Skin of body (tissue), 2 donors: ENCODE data around the gene FBN2. TPM values are rescaled to one million over a fixed set of nuclear protein-coding genes. Genes with fewer than 3 reads are reported as not detected.
A peak's percentile ranks its signal among the peaks of the same experiment; 100 is the strongest.
"Not testable (repeated sequence)": the region's sequence is repeated elsewhere in the genome, so short reads cannot be mapped to it uniquely, and the experiment has no call there.

Source experiments
- DNase-seq: peaks from one replicate; lab custom pipeline; 2025; lab: John Stamatoyannopoulos, UW
- total RNA-seq: library from RNA; depleted of rRNA; stranded (reverse); fragments of >200 nt; gene quantifications from one replicate; pipeline ENCODE4 v1.2.3, GENCODE V29; 2014

Gene FBN2
- total RNA-seq, 1 donor from 2014 or later: 88.3 TPM

DNA sequence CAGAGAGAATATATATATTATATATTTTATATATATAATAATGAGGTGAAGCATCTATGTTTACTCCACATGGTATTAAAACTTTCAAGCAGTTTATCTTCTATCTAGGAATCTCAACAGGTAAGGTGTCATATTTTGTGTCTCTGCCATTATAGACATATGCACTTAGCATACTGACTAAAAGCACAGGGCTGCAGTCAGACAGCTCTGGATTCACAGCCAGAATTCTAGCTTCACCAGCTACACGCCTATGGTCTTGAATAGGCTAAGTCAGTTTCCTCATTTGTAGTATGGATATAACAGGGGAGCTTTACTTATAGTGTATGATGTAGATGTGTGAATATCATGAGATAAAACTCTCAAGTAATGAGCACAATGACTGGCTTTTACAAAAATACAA, 57.9 kb downstream of the FBN2 start:
- DNase-seq: no peak

DNA sequence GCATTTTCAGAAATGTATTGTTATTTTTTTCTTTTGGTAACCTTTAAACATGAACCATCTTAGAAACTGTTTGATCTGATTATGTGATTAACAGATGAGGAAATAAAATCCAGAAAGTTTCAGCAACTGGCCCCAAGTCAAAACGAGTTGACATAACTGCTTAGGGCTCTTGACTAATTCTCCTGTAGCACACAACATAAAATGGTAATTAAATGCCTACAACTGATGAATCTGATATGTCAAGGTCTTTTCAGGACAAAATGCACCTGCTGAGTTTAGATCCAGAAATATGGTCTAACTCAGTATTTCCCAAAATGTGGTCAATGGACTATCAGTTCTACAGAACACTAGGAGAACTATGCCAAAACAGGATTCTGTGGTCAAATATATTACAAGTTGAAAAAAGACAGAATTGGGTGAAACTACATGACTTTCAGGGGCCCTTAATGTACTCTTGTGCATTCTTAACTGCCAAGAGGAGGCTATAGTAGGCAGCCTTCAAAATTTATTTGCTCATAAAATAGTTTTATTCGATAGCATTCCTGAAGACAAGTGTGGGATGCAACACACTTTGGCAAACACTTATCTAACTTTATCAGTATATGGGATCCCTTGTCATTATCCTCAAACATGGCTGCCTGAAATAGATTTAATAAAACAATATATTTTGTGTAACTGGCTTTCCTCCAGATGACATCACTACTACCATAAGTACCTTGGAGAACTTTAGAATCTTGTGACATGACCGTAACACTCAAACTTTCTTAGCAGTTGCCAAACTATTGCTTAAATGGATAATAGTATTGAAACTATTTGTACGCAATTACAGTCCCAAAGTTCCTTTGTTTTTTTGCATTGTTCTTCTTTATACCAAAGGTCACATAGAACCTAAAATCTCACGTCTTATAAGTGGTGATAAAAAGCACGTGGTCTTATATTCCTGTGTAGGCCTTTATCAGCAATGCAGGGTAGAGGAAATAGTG, 59.4 kb downstream of the FBN2 start:
- no peak for DNase-seq

DNA sequence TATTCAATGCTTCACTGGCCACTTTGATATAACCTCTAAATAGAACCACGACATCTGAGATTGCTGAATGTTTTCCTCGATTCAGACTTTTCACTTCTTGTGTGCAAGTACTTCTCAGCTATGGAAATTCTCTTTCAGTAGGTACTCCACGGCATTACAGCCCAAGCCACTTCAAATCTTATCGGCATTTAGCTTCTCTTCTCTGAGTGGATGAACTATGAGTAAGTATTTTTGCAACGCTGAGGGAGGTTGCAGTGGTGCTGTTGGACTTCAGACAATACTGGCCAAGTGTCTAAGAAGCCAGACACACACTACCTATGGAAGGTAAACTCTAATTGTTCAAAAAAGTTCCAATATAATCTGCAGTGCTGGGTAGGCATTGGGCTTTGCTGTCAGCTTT, 60.1 kb downstream of the FBN2 start:
- DNase-seq: no peak

DNA sequence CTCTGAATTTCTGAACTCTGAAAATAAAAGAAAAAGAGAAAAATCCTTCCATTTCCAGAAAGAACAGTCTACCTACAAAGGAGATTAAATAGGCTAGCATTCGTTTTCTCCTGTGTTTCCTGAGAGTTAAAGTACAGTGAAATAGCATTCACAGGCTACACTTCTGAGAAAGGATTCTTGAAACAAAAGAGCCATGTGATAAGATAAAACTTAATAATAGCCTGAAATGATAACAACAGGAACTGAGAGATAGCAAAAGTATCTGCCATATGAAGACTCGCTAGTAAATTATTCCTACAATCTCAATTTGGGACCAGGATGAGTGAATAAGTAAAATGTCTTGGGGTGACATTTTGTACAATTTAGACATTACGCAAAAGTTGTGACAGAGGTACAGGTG, 62.4 kb downstream of the FBN2 start:
- no peak for DNase-seq

DNA sequence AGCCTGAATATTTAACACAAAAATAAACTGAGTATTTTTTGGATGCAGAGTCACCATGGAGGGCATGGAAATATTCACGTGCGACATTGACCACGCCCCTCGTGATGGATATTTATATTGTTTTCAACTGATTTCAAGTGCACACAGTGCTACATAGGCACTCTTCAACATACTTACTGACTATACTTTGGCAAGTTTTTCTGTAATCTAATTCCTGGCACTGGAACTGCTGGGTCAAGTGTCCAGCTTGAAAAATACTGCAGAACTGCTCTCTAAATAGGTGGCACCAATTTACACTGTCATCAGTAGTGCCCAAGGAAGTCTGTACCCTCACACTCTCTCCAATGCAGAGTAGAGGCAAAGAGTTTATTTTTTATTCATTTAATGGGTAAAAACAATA, 65.1 kb downstream of the FBN2 start:
- no peak for DNase-seq

DNA sequence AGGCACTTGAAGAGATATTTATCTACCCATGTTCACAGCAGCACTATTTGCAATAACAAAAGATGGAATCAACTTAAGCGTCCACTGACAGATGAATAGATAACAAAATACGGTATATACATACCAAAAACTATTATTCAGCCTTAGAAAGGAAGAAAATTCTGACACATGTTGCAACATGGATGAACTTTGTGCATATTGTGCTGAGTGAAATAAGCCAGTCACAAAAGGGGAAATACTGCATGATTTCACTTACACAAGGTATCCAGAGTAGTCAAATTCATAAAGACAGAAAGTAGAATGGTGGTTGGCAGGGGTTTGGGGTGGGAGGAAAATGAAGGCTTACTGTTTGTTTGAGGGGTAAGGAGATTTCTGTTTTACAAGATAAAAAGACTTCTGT, 66.0 kb downstream of the FBN2 start:
- no peak for DNase-seq

DNA sequence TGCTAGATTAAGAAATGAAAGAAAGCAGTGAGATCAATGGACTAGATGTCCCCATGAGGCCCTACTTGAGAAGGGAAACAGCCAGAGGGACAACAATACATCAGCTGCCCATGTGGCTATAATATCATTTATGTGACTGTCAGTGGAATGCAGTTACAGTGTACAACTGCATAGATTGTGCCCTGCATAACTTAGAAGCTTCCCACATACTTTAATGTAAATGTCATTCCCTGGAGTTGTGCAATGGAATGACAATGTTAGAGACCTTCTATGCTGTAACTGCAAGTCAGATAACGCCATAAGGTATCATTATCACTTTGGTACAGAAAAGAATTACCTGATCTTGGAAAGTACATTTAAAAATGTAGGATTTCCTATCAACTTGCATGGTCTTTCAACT, 67.4 kb downstream of the FBN2 start:
- DNase-seq: peak; percentile 15

DNA sequence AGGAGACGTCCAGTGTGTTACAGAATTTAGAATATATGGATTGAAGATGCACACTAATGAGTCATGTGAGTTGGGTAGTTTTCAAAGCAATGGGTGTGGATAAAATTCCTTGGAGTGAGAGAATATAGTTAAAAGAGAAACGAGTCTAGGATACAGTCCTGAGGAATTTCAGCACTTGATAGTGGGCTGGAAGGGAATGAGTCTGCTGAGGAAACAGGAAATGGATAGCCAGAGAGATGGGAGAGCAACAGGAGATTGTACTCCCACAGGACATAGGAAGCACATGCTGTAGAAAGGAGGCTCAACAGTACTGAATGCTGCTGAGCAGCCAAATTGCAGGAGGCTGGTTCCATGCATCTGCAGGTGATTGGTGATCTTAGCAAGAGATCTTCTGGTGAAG, 68.1 kb downstream of the FBN2 start:
- no peak for DNase-seq

DNA sequence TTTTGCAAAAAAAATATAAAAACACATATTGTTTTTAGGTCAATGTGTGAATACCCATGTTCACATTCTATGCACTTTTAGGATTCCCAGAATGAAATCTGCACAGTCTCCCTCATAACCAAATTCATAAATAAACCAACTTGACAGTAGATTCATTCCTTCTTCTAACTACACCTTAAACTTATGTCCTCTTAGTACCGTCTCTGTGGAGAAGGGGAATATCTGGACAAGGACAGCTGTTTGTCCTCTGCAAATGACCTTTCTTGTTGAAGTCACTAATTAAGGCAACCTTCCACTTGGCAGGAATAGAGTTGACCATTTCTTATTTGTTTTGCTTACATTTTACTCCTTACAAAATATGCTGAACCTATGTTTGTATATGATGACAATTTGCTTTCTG, 71.1 kb downstream of the FBN2 start:
- no peak for DNase-seq

DNA sequence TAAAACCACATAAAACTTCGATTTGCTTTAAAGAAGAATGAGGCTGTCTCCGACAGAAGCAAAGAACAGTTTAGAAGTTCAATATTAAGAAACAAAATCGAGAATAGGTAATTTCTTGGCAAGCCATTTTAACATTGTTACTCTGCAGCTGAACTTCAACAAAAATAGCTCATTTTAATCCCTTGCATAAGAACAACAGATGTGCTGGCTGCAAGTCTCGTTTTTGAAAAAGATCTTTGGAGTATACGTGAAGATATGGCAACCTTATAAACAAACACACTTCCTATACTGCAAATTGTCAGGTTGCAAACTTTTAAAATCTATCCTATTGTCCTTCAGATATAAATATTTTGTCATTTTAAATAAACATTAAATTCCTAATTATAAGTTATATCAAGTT, 71.5 kb downstream of the FBN2 start:
- DNase-seq: peak; percentile 80

DNA sequence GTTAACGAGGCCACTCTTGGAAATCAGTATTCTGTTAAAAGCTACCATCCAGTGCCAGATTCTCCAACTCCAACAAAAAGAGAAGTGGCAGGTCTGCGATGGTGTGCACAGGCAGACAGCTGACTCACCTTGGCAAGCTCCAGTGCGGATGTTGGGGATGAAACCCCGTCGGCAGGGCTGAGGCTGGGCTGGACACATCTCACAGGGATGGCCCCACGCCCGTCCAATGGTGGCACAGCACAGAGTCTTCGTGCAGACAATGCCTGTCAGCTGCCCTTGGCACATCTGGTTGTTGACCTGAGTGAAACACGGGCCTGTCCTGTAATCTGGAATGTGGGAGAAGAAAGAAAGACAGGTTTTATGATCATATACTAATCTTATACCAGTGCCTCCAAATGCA, 73.4 kb downstream of the FBN2 start:
- no peak for DNase-seq

DNA sequence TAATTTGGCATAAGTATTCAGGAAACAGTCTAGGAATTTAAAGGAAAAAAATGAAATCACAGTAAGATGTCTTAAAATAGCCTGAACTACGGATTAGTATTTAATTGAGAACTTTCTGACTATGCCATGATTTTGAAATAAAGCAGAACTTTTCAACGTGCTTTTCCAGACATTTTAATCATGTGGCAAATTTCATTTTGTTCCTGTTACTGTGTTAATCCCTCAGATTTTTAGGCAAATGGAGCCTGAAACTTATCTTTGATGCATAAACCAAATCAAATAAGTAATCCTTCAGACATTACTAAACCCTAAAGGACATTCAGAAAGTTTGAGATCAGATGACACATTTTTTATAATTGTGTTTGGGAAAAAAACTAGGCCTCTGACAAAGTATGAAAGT, 75.7 kb downstream of the FBN2 start:
- peak; percentile 25 for DNase-seq

DNA sequence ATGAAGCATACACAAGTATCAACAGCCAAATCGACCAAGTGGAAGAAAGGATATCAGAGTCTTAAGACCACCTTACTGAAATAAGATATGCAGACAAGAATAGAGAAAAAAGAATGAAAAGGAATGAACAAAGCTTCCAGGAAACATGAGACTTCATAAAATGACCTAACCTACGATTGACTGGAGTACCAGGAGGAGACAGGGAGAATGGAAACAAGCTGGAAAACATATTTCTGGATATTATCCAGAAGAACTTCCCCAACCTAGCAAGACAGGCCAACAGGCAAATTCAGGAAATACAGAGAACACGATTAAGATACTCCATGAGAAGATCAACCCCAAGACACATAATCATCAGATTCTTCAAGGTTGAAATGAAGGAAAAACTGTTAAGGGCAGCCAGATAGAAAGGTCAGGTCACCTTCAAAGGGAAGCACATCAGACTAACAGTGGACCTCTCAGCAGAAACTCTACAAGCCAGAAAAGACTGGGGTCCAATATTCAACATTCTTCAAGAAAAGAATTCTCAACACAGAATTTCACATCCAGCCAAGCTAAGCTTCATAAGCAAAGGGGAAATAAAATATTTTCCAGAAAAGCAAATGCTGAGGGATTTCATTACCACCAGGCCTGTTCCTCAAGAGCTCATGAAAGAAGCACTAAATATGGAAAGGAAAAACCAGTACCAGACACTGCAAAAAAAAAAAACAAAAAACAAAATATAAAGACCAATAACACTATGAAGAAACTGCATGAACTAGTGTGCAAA, 80.7 kb downstream of the FBN2 start:
- peak; percentile 14 for DNase-seq

DNA sequence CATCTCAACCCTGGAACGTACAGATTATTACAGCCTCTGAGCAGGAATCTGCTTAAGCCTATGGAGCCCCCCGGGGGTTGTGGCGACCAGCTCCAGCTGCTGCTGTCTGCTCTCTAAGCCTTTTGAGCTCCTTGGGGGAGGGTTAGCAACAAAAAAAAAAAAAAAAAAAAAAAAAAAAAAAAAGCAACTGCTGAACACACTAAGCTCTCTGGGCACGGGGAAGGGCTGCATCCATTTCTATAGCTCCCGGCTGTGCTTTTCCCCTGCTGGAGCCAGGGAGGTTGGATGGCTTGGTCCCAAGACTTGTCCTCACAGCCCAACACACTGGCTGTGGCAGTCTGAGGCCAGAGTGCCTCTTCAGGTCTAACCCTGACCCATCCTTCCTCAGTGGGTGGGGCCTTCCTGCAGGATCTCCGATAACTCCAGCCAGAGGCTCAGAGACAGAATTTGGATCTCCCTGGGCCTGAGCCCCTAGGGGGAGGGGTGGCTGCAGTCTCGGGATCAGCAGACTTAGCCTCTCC, 82.1 kb downstream of the FBN2 start:
- no peak for DNase-seq

DNA sequence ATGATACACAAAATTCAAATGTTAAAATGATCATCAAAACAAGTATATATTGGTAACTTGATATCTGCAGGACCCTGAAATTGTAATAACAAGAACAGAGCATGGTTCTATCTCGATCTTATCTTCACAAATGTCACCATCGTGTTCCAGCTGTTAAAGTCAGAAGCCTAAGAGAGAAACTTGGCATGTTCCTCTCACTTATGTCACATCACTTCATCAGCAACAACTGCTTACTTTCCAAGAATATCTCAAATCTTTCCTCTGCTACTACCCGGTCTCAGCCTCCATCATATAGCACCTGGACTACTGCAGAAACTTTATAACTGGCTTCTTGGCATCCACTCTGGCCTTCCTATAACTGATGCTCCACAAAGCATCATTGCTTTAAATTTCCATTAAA, 84.9 kb downstream of the FBN2 start:
- DNase-seq: no peak

DNA sequence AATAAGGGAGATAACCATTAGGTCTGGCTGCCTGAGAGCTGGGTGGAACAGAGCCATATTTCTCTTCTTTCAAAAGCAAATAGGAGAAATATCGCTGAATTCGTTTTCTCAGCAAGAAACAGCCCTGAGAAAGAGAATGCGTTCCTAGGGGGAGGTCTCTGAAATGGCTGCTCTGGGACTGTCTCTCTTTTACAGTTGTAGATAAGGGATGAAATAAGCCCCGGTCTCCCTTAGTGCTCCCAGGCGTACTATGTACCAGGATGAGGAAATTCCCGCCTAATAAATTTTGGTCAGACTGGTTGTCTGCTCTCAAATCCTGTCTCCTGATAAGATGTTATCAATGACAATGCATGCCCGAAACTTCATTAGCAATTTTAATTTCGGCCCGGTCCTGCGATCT, 90.8 kb downstream of the FBN2 start:
- not testable (repeated sequence) for DNase-seq

DNA sequence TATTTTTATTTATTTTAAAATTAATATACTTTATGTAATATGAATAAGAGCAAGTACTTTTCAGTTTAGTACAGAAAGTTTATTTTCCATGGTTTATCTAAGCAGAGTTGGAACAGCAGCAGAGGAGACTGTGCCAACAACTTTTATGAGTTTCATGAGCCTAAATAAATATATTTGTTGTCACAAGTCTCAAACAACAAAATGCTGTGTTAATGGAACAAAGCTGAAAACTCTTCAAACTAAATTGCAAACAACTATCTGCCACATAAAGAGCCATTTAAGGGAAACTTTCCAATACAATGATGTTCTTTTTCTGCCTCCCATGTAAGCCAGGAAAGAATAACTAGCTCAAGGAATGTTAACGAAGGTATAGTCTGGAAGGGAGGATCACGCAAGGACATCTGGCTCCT, 96.1 kb downstream of the FBN2 start:
- DNase-seq: peak; percentile 82

DNA sequence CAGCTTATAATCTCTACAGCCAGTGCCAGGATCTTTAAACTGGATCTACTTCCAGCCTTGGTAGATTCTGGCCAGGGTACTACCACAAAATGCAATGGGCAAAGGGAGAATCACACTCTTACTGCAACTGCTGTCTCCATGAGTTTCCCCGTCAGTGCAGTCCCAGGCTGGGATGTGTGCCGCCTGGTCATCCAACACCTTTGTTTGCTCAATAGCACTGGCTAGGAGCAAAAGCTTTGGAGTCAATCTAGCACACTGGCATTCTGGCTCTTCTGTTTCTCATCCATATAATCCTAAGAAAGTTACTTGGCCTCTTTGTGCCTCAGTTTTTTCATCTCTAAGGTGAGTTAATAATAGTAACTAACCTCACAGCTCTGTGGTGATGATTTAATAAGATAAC, 96.9 kb downstream of the FBN2 start:
- DNase-seq: no peak

DNA sequence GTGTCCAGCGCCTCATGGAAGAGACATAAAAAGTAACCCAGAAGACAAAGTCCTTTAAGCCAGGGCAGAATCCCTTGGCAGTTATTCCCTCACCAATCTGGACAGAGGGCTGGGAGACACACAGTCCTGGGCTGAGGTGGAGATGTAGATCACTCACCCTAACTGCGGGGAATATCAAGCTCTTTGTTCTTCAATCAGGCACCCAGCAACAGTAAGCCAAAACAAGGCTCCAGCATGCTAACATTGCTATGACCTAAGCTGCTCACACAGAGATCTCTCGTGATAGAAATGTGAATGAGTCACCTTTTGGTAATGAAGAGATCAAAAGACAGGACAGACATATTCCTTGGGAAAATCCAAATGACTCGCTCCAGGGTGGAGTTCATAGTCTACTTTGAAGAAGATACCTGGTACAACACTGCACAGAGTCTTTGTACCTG, 101.3 kb downstream of the FBN2 start:
- no peak for DNase-seq

DNA sequence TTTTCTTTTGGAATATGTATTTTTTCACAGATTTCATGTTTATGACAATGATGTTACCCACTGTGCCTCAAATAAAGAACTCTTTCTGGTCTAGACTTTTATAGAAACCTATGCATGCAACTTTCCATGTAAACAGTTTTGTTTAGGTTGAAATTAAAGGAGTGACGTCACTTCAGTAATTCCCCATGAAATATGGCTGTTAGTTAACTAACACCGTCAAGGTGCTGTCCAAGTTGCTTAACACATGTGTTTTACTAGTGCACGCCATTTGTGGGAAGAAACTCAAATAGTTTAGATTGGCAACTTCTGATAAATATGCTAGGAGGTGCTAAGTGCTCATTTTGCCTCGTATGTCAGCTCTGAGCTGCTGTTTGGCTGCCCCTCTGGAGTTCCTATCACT, 102.2 kb downstream of the FBN2 start:
- DNase-seq: no peak

DNA sequence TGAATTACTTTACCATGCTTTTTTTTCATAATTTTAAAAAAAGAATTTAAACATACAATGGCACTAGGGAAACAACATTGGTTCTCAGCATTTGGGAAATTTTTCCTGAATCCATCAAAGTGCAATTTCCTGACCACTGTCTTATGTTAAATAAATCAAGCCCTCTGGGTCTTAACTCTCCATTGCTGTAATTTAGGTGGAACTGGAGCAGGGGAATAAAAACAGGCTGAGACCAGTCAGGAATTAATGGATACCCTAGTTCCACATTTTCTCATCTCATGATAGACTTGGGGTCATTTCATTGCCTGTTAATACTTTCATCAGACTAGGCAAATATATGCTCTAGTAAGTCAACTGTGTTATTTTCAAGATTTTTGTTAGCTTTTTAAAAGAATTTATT, 103.1 kb downstream of the FBN2 start:
- DNase-seq: no peak

DNA sequence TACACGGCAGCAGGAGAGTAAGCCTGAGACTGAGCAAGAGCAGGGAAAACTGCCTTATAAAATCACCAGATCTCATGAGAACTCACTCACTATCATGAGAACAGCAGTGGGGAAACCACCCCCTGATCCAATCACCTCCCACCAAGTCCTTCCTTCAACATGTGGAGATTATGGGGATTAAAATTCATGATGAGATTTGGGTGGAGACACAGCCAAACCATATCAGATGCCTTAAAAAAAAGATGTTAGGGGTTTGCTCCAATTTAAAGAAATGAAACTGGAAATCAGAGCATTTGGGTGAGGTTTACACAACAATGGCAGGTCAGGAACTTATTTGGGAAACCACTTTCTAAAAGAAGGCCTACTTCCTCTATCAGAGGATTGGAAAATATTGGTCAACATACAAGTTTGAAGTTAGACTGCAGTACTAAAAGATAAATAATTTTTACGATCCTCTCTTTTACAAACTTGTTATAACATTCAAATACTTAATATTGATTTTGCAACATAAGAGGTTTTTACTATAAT, 105.1 kb downstream of the FBN2 start:
- no peak for DNase-seq
